K562 (cell line): ENCODE data around the gene IL31. TPM values are rescaled to one million over a fixed set of nuclear protein-coding genes. Genes with fewer than 3 reads are reported as not detected.
A peak's percentile ranks its signal among the peaks of the same experiment; 100 is the strongest.

Source experiments
- ATAC-seq: fragments of 200-7000 bp; cut with Tn5 transposase; 3 replicates; pipeline ENCODE4 v1.9.1; 2020; ENCODE audit warnings: moderate library complexity
- Bru-seq: library from RNA; stranded (reverse); fragments of 400-500 nt; gene quantifications from one replicate; lab custom pipeline; 2021; lab: Mats Ljungman, UMichigan
- BruChase-seq, 2 experiments: library from RNA; stranded (reverse); fragments of 400-500 nt; gene quantifications; one replicate each; lab custom pipeline; 2021; lab: Mats Ljungman, UMichigan
- BruUV-seq: library from RNA; stranded (reverse); fragments of 400-500 nt; replicated peaks from 2 replicates; lab custom pipeline; 2021; lab: Mats Ljungman, UMichigan
- CTCF ChIA-PET: fragments of 300-600 bp; formaldehyde crosslinking; extraction: SDS; loops from one replicate; lab custom pipeline; 2021; ENCODE audit warnings: low intra/inter-chr PET ratio; lab: Yijun Ruan, JAX
- POLR2A ChIA-PET: fragments of 300-600, 350-650 bp; sonication (Branson Sonifier 250); formaldehyde crosslinking; extraction: SDS; loops from one replicate; lab custom pipeline; 2021; ENCODE audit warnings: antibody characterized with exemption, inconsistent platforms; lab: Yijun Ruan, JAX
- DNase-seq, 4 experiments: peaks; one replicate each; pipeline versions ENCODE4 v3.0.0 to v3.0.0-alpha.2; 2011 to 2018; ENCODE audit warnings: low spot score in 3 of 4, mixed read lengths in 3 of 4; ENCODE audit errors: extremely low read depth in 1 of 4
- FAIRE-seq: peaks from 2 replicates; lab custom pipeline; 2011; peaks lifted over from hg19 to GRCh38; lab: Jason Lieb, UNC
- H2AFZ ChIP-seq: 2 replicates; pipeline ENCODE4 v1.6.0; 2011; ENCODE audit warnings: low read depth, low read length, control low read depth, inconsistent platforms
- H3K27ac ChIP-seq: fragments of 200-600 bp; 3 replicates; pipeline ENCODE4 v1.8.0; 2011; ENCODE audit warnings: low read depth, mild to moderate bottlenecking, control low read depth, inconsistent platforms, low read length, moderate library complexity, mixed read lengths; ENCODE audit errors: extremely low read depth
- H3K27me3 ChIP-seq, 2 experiments: fragments of 300-600 bp in 1 of 2; 2 replicates in 1 of 2; 3 replicates in 1 of 2; pipeline versions ENCODE4 v1.6.0 to v1.8.0; 2011; ENCODE audit warnings: inconsistent platforms in 2 of 2, low read length in 2 of 2, mild to moderate bottlenecking in 1 of 2, mixed read lengths in 1 of 2, moderate library complexity in 1 of 2; ENCODE audit not compliant: control insufficient read depth in 2 of 2, insufficient read depth in 2 of 2
- H3K36me3 ChIP-seq: fragments of 300-600 bp; 3 replicates; pipeline ENCODE4 v1.8.0; 2011; ENCODE audit warnings: mild to moderate bottlenecking, low read length, inconsistent platforms; ENCODE audit not compliant: control insufficient read depth, insufficient read depth
- H3K4me1 ChIP-seq, 2 experiments: fragments of 200-600 bp in 1 of 2; replicated peaks in 1 of 2; 2 replicates in 1 of 2; 3 replicates in 1 of 2; pipeline versions ENCODE4 v1.5.1 to v1.8.0; 2011; ENCODE audit warnings: inconsistent platforms in 2 of 2, low read length in 2 of 2, mild to moderate bottlenecking in 1 of 2, mixed read lengths in 1 of 2, moderate library complexity in 1 of 2; ENCODE audit not compliant: control insufficient read depth in 2 of 2, insufficient read depth in 2 of 2
- H3K4me2 ChIP-seq: 2 replicates; pipeline ENCODE4 v1.6.1; 2011; ENCODE audit warnings: low read length, control low read depth, inconsistent platforms, mixed read lengths; ENCODE audit not compliant: insufficient read depth
- H3K4me3 ChIP-seq: fragments of 200-600 bp; sonication (generic), shearing (Covaris generic); 2 replicates; pipeline ENCODE4 v1.5.1; 2016; ENCODE audit warnings: control low read depth, inconsistent platforms
- H3K79me2 ChIP-seq: fragments of 200-600 bp; 3 replicates; pipeline ENCODE4 v1.8.0; 2011; ENCODE audit warnings: low read length, inconsistent platforms; ENCODE audit not compliant: control insufficient read depth, insufficient read depth
- H3K9ac ChIP-seq, 2 experiments: 2 replicates each; pipeline versions ENCODE4 v1.6.0 to v1.6.1; 2011; ENCODE audit warnings: low read depth in 2 of 2, low read length in 2 of 2, control low read depth in 1 of 2, inconsistent platforms in 1 of 2, mild to moderate bottlenecking in 1 of 2, mixed read lengths in 1 of 2; ENCODE audit not compliant: insufficient read depth in 1 of 2
- H3K9me1 ChIP-seq: one replicate; pipeline ENCODE4 v1.6.0; 2011; ENCODE audit warnings: inconsistent platforms, mild to moderate bottlenecking, low read length, moderate library complexity; ENCODE audit not compliant: control insufficient read depth, insufficient read depth
- H3K9me3 ChIP-seq: replicated peaks from 2 replicates; pipeline ENCODE4 v1.5.1; 2011; ENCODE audit warnings: low read depth, low read length, inconsistent platforms; ENCODE audit not compliant: control insufficient read depth, insufficient read depth
- H4K20me1 ChIP-seq: replicated peaks from 2 replicates; pipeline ENCODE4 v1.6.1; 2011; ENCODE audit warnings: low read length, inconsistent platforms, mixed read lengths; ENCODE audit not compliant: control insufficient read depth, insufficient read depth
- EP400 ChIP-seq: fragments of 450-650 bp; IDR thresholded peaks from 2 replicates; pipeline ENCODE4 v1.6.1; 2017; ENCODE audit warnings: antibody characterized with exemption, mild to moderate bottlenecking, moderate library complexity
- GATA2 ChIP-seq: sonication (generic); formaldehyde crosslinking; IDR thresholded peaks from 2 replicates; pipeline ENCODE4 v1.4.0; 2020; ENCODE audit warnings: mild to moderate bottlenecking, missing genetic modification reagents
- KDM1A ChIP-seq, 2 experiments: fragments of 450-650 bp; IDR thresholded peaks; 2 replicates each; pipeline ENCODE4 v1.6.1; 2016; ENCODE audit warnings: mild to moderate bottlenecking in 2 of 2
- MCM3 ChIP-seq: fragments of 450-650 bp; IDR thresholded peaks from 2 replicates; pipeline ENCODE4 v1.6.1; 2016
- MTA2 ChIP-seq: fragments of 450-650 bp; IDR thresholded peaks from 2 replicates; pipeline ENCODE4 v1.6.1; 2016; ENCODE audit warnings: low read depth
- NEUROD1 ChIP-seq: fragments of 150-350 bp; IDR thresholded peaks from 2 replicates; pipeline ENCODE4 v1.6.1; 2014; ENCODE audit warnings: borderline replicate concordance, low read length, low read depth; ENCODE audit not compliant: partially characterized antibody
- POLR2H ChIP-seq: IDR thresholded peaks from 2 replicates; pipeline ENCODE4 v1.6.1; 2016; ENCODE audit warnings: missing genetic modification characterization, low read depth, mild to moderate bottlenecking, control low read depth, missing compliant biosample characterization, moderate library complexity
- RBM39 ChIP-seq: fragments of 200-400 bp; formaldehyde crosslinking; optimal IDR thresholded peaks from 2 replicates; pipeline ENCODE3; 2018; ENCODE audit warnings: low read depth, low read length
- SIX5 ChIP-seq, 2 experiments: IDR thresholded peaks; 2 replicates each; pipeline ENCODE4 v1.6.1; 2011; ENCODE audit warnings: low read length in 2 of 2, borderline replicate concordance in 1 of 2, low read depth in 1 of 2, mild to moderate bottlenecking in 1 of 2, moderate library complexity in 1 of 2; ENCODE audit not compliant: insufficient read depth in 1 of 2
- ZNF561 ChIP-seq: fragments of 450-650 bp; formaldehyde crosslinking; conservative IDR thresholded peaks from 2 replicates; pipeline ENCODE4 v1.4.0; 2020; ENCODE audit warnings: mild to moderate bottlenecking, moderate library complexity
- WGBS: fragments of 100-300 bp; shearing (Covaris generic); methylation state at CpG from one replicate; pipeline ENCODE4 v1.1.6; 2016; ENCODE audit warnings: low coverage, mixed read lengths; ENCODE audit not compliant: insufficient coverage; ENCODE audit errors: missing lambda C conversion rate; 5-methylcytosine and 5-hydroxymethylcytosine counted together
- in situ Hi-C: fragments of 300-500 bp; cut with MboI; formaldehyde crosslinking; loops from 4 replicates; pipeline ENCODE4 v1.15.0; 2018; ENCODE audit warnings: inconsistent platforms, mixed read lengths
- intact Hi-C: fragments of 100-400 bp; cut with micrococcal nuclease; formaldehyde crosslinking; loops from 2 replicates; pipeline ENCODE4 v1.14.2; 2022
- long read RNA-seq, 3 experiments: library from polyadenylated mRNA in 2 of 3; library from RNA in 1 of 3; unstranded in 2 of 3; stranded (forward) in 1 of 3; transcript quantifications; one replicate each; pipeline ENCODE4 v2.0.0, GENCODE V29; 2019 to 2022
- polyA minus RNA-seq, 3 experiments: library from RNA; depleted of rRNA, polyadenylated mRNA; stranded (reverse); fragments of >200 nt; gene quantifications; 2 replicates each; pipeline ENCODE4 v1.2.3, GENCODE V29; 2011
- polyA plus RNA-seq, 8 experiments: library from polyadenylated mRNA; depleted of rRNA in 4 of 8; stranded (reverse) in 5 of 8; unstranded in 3 of 8; fragments of >200 nt; fragmentation: Nextera tagmentation in 2 of 8; fragmentation: Illumina TruSeq in 1 of 8; extraction: Ambion mirVana in 2 of 8; extraction: Trizol in 1 of 8; gene quantifications; 2 replicates each; pipeline versions ENCODE4 v1.2.1 to v1.2.3, GENCODE V29; 2011 to 2014; ENCODE audit warnings: inconsistent platforms in 1 of 8, missing spikeins in 1 of 8
- total RNA-seq, 7 experiments: library from RNA; depleted of rRNA in 6 of 7; stranded (reverse); fragments of >200 nt in 6 of 7; fragmentation: Illumina TruSeq in 2 of 7; extraction: Trizol in 2 of 7; gene quantifications; 2 replicates each; pipeline versions ENCODE4 v1.2.1 to v1.2.3, GENCODE V29; 2011 to 2021; ENCODE audit warnings: low replicate concordance in 1 of 7
- TF ChIP-seq, protein P1 (sequence below): sonication (generic); formaldehyde crosslinking; IDR thresholded peaks from 2 replicates; pipeline ENCODE4 v1.8.1; 2023; ENCODE audit warnings: mild to moderate bottlenecking, missing genetic modification reagents
- TF ChIP-seq, protein P2 (sequence below): sonication (generic); formaldehyde crosslinking; IDR thresholded peaks from 2 replicates; pipeline ENCODE4 v1.8.0; 2022; ENCODE audit warnings: mild to moderate bottlenecking, low read depth, missing genetic modification reagents
- TF ChIP-seq, protein P3 (sequence below): fragments of 450-650 bp; formaldehyde crosslinking; IDR thresholded peaks from 2 replicates; pipeline ENCODE4 v1.4.0; 2020; ENCODE audit warnings: mild to moderate bottlenecking, moderate library complexity

IL31 gene
- total RNA-seq (2011; cell fraction: chromatin; rRNA removed; ENCODE audit: low replicate concordance) = not detected in 2 replicates
- not detected in 2 replicates for total RNA-seq (2011; cell fraction: nucleolus; rRNA removed)
- not detected in 2 replicates for total RNA-seq (2011; cell fraction: nucleoplasm; rRNA removed)
- not detected in 2 replicates for total RNA-seq (2014; rRNA removed)
- total RNA-seq (2014; rRNA removed; fragmentation: Illumina TruSeq; extraction: Trizol) = not detected in 2 replicates
- not detected in 2 replicates for total RNA-seq (2015; rRNA removed; fragmentation: Illumina TruSeq; extraction: Trizol)
- not detected in 2 replicates for total RNA-seq (2021)
- not detected in 2 replicates for polyA plus RNA-seq (2011; rRNA removed)
- not detected in 2 replicates for polyA plus RNA-seq (2011; cell fraction: cytosol; rRNA removed)
- polyA plus RNA-seq (2011; cell fraction: nucleus; rRNA removed) = not detected in 2 replicates
- not detected in 2 replicates for polyA plus RNA-seq (2012)
- polyA plus RNA-seq (2014; fragmentation: Illumina TruSeq; extraction: Trizol) = not detected in 2 replicates
- polyA plus RNA-seq (2014; fragmentation: Nextera tagmentation; extraction: Ambion mirVana) = not detected
- polyA plus RNA-seq (2014; rRNA removed) = not detected in 2 replicates
- not detected in 2 replicates for polyA minus RNA-seq (2011; rRNA and poly(A)+ RNA removed)
- polyA minus RNA-seq (2011; cell fraction: cytosol; rRNA and poly(A)+ RNA removed) = not detected in 2 replicates
- not detected in 2 replicates for polyA minus RNA-seq (2011; cell fraction: nucleus; rRNA and poly(A)+ RNA removed)
- Bru-seq, nascent RNA = not detected
- not detected for BruChase-seq, experiment 1, labeled RNA remaining after a 2-hour chase
- percentile 14 among the genes with signal in this experiment for BruChase-seq, experiment 2, labeled RNA remaining after a 6-hour chase
- long read RNA-seq, experiment 1 = 0 reads
- long read RNA-seq, experiment 2 = 0 reads
- long read RNA-seq, experiment 3 = 0 reads

DNA sequence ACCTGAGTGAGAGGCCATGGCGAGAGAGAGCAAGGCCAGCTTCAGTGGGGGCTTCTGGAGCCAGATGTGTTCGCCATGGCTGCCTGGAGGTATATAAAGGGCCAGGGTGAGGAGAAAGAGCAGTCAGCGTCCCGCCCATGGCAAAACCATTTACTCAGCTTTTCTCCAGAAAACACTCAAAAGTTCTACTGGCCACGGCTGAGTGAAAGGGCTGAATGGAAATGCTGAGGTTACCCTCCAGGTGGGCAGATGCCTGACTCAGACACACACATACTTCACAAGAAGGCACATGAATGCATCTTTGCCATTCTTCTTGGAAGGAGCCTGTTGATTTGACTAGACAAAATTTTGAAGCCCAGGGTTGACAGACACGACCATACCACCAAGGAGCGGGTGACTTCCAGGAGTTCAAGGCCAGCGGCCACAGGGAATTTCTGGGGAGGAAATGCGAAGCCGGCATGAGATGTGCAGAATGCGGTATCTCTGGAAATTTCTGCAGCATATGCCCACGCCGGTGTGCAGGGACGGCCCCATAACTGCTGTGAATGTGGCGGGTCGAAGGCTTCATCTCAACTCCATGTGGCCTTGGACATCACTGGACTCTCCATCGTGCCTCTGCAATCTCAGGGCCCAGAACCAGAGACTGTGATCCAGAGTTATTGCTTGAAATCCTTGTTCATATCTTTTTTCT, at the start of gene IL31:
IL31 (minus strand) TSS at position 67 of the 691 bp plus-strand sequence; CDS start at position 18, 49 bp downstream.
- ATAC-seq (no peak), DNase-seq (no peak), FAIRE-seq (no peak)
- intact Hi-C loops = no loop called here
- no peak within 1 kb of the TSS for H2AFZ ChIP-seq
- no peaks in the 10 kb centered on the region for H3K36me3 ChIP-seq
- ChIA-PET POLR2A (interaction anchor here (0.7 kb wide), 1 partner anchor 49 kb away, joined by 4 read pairs; no protein-coding TSS in a partner anchor), CTCF (no interaction called here)
- 16% methylated on average over 17 of the region's 17 CpGs for WGBS
- H3K4me3 ChIP-seq = no peak within 1 kb of the TSS
- H4K20me1 ChIP-seq = no peaks in the 10 kb centered on the region
- H3K27me3 ChIP-seq = peaks cover 17 to 22% of the 10 kb centered on the region in 2 experiments; a peak in 4 of 5 replicates
- no peaks in the 10 kb centered on the region for H3K79me2 ChIP-seq
- H3K9me1 ChIP-seq = no peaks in the 10 kb centered on the region
- peak within 1 kb of the TSS in 1 of 2 experiments; percentile 43; a peak in 1 of 4 replicates for H3K9ac ChIP-seq
- no peak within 1 kb of the TSS for H3K4me2 ChIP-seq
- H3K9me3 ChIP-seq = no peaks in the 10 kb centered on the region
- no TSS peak for BruUV-seq
- in situ Hi-C loops = no loop called here
- H3K27ac ChIP-seq = no peak within 1 kb of the TSS
- peaks cover 0 to 2% of the 10 kb centered on the region in 2 experiments; a peak in 3 of 5 replicates for H3K4me1 ChIP-seq
- no peak for TF ChIP-seq EP400
- TF ChIP-seq, protein P1, sequence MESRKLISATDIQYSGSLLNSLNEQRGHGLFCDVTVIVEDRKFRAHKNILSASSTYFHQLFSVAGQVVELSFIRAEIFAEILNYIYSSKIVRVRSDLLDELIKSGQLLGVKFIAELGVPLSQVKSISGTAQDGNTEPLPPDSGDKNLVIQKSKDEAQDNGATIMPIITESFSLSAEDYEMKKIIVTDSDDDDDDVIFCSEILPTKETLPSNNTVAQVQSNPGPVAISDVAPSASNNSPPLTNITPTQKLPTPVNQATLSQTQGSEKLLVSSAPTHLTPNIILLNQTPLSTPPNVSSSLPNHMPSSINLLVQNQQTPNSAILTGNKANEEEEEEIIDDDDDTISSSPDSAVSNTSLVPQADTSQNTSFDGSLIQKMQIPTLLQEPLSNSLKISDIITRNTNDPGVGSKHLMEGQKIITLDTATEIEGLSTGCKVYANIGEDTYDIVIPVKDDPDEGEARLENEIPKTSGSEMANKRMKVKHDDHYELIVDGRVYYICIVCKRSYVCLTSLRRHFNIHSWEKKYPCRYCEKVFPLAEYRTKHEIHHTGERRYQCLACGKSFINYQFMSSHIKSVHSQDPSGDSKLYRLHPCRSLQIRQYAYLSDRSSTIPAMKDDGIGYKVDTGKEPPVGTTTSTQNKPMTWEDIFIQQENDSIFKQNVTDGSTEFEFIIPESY (CRISPR knock-in tag) = no peak
- no peak for TF ChIP-seq MTA2
- no peak for TF ChIP-seq SIX5 (IDR thresholded peaks at IDR 0.05; ENCODE audit: borderline replicate concordance in 1 of 2, insufficient read depth in 1 of 2, low read depth in 1 of 2, low read length in 2 of 2)
- TF ChIP-seq, protein P2, sequence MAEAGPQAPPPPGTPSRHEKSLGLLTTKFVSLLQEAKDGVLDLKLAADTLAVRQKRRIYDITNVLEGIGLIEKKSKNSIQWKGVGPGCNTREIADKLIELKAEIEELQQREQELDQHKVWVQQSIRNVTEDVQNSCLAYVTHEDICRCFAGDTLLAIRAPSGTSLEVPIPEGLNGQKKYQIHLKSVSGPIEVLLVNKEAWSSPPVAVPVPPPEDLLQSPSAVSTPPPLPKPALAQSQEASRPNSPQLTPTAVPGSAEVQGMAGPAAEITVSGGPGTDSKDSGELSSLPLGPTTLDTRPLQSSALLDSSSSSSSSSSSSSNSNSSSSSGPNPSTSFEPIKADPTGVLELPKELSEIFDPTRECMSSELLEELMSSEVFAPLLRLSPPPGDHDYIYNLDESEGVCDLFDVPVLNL = no peak
- no peak for TF ChIP-seq ZNF561 (CRISPR knock-in tag)
- TF ChIP-seq RBM39 = no peak
- TF ChIP-seq GATA2 (CRISPR knock-in tag) = no peak
- TF ChIP-seq NEUROD1 = no peak
- TF ChIP-seq KDM1A (IDR thresholded peaks at IDR 0.05) = no peak
- TF ChIP-seq POLR2H = no peak
- TF ChIP-seq, protein P3, sequence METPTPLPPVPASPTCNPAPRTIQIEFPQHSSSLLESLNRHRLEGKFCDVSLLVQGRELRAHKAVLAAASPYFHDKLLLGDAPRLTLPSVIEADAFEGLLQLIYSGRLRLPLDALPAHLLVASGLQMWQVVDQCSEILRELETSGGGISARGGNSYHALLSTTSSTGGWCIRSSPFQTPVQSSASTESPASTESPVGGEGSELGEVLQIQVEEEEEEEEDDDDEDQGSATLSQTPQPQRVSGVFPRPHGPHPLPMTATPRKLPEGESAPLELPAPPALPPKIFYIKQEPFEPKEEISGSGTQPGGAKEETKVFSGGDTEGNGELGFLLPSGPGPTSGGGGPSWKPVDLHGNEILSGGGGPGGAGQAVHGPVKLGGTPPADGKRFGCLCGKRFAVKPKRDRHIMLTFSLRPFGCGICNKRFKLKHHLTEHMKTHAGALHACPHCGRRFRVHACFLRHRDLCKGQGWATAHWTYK = no peak
- TF ChIP-seq MCM3 = no peak
